WTC11 (cell line): Measurements from ENCODE around the gene SKAP2. TPM values are rescaled to one million over a fixed set of nuclear protein-coding genes. Genes with fewer than 3 reads are reported as not detected.

Experiments used
- ATAC-seq: fragments of 200-7000 bp; cut with Tn5 transposase; 2 replicates; pipeline ENCODE4 v1.10.0; 2021; ENCODE audit warnings: mild to moderate bottlenecking, moderate library complexity
- CTCF ChIA-PET: fragments of 300-600 bp; sonication (Branson Sonifier 250); formaldehyde crosslinking; loops from one replicate; lab custom pipeline; 2021; ENCODE audit warnings: antibody characterized with exemption; lab: Charles Lee
- POLR2A ChIA-PET: fragments of 350-600 bp; sonication (Branson Sonifier 250); formaldehyde crosslinking; loops from one replicate; lab custom pipeline; 2021; ENCODE audit warnings: antibody characterized with exemption; lab: Charles Lee
- DNase-seq: peaks from one replicate; pipeline ENCODE4 v3.0.0; 2021; ENCODE audit warnings: low spot score
- H3K27ac Mint-ChIP-seq: 2 replicates; pipeline ENCODE4 v1.8.0; 2021; ENCODE audit warnings: mixed read lengths
- H3K27me3 Mint-ChIP-seq: 2 replicates; pipeline ENCODE4 v1.8.0; 2021; ENCODE audit warnings: low read depth, mild to moderate bottlenecking, moderate library complexity, mixed read lengths
- H3K36me3 Mint-ChIP-seq: 2 replicates; pipeline ENCODE4 v1.8.0; 2021; ENCODE audit warnings: mixed read lengths
- H3K4me1 Mint-ChIP-seq: 2 replicates; pipeline ENCODE4 v1.8.0; 2022; ENCODE audit warnings: mixed read lengths
- H3K4me3 Mint-ChIP-seq: 2 replicates; pipeline ENCODE4 v1.8.0; 2021; ENCODE audit warnings: mild to moderate bottlenecking, moderate library complexity, mixed read lengths
- H3K9me3 Mint-ChIP-seq: 2 replicates; pipeline ENCODE4 v1.8.0; 2021; ENCODE audit warnings: mixed read lengths
- ARID4B ChIP-seq: sonication (generic); formaldehyde crosslinking; IDR thresholded peaks from 2 replicates; pipeline ENCODE4 v1.8.0; 2023; ENCODE audit warnings: missing genetic modification reagents, mild to moderate bottlenecking, borderline replicate concordance
- ATF1 ChIP-seq: sonication (generic); formaldehyde crosslinking; IDR thresholded peaks from 2 replicates; pipeline ENCODE4 v1.8.1; 2023; ENCODE audit warnings: mild to moderate bottlenecking, moderate library complexity, missing genetic modification reagents
- CTCF ChIP-seq: fragments of 200-600 bp; IDR thresholded peaks from 2 replicates; pipeline ENCODE4 v1.8.0; 2022; ENCODE audit warnings: antibody characterized with exemption
- FOXJ3 ChIP-seq: sonication (generic); formaldehyde crosslinking; IDR thresholded peaks from 2 replicates; pipeline ENCODE4 v1.9.0; 2021; ENCODE audit warnings: missing genetic modification reagents, mild to moderate bottlenecking, borderline replicate concordance
- HMGA2 ChIP-seq: fragments of 250-450 bp; sonication (Bioruptor Pico); IDR thresholded peaks from 2 replicates; pipeline ENCODE4 v1.4.0; 2021; ENCODE audit warnings: mild to moderate bottlenecking, moderate library complexity
- IRF1 ChIP-seq: sonication (generic); formaldehyde crosslinking; IDR thresholded peaks from 2 replicates; pipeline ENCODE4 v1.8.0; 2023; ENCODE audit warnings: missing genetic modification reagents
- IRF2 ChIP-seq: sonication (generic); formaldehyde crosslinking; IDR thresholded peaks from 2 replicates; pipeline ENCODE4 v1.8.0; 2022; ENCODE audit warnings: low read depth, missing genetic modification reagents, borderline replicate concordance
- MXD4 ChIP-seq: fragments of 250-450 bp; sonication (Bioruptor Pico); IDR thresholded peaks from 2 replicates; pipeline ENCODE4 v1.8.0; 2021; ENCODE audit warnings: mild to moderate bottlenecking, moderate library complexity, borderline replicate concordance
- MYBL2 ChIP-seq: sonication (generic); formaldehyde crosslinking; IDR thresholded peaks from 2 replicates; pipeline ENCODE4 v1.8.1; 2023; ENCODE audit warnings: mild to moderate bottlenecking, moderate library complexity, missing genetic modification reagents
- NFATC4 ChIP-seq: fragments of 250-450 bp; sonication (Bioruptor Pico); IDR thresholded peaks from 2 replicates; pipeline ENCODE4 v1.9.0; 2021; ENCODE audit warnings: mild to moderate bottlenecking
- NR2C2 ChIP-seq: sonication (generic); formaldehyde crosslinking; IDR thresholded peaks from 2 replicates; pipeline ENCODE4 v1.8.0; 2022; ENCODE audit warnings: mild to moderate bottlenecking, missing genetic modification reagents
- RELA ChIP-seq: sonication (generic); formaldehyde crosslinking; IDR thresholded peaks from 2 replicates; pipeline ENCODE4 v1.8.1; 2022; ENCODE audit warnings: missing genetic modification reagents, mild to moderate bottlenecking, borderline replicate concordance
- RORB ChIP-seq: fragments of 250-450 bp; sonication (Bioruptor Pico); IDR thresholded peaks from 2 replicates; pipeline ENCODE4 v1.9.0; 2021; ENCODE audit warnings: mild to moderate bottlenecking
- ZMAT4 ChIP-seq: fragments of 250-450 bp; sonication (Bioruptor Pico); IDR thresholded peaks from 2 replicates; pipeline ENCODE4 v1.9.0; 2021; ENCODE audit warnings: mild to moderate bottlenecking
- ZNF396 ChIP-seq: fragments of 250-450 bp; sonication (Bioruptor Pico); IDR thresholded peaks from 2 replicates; pipeline ENCODE4 v1.8.0; 2021; ENCODE audit warnings: mild to moderate bottlenecking, moderate library complexity, borderline replicate concordance
- ZNF423 ChIP-seq: fragments of 250-450 bp; sonication (Bioruptor Pico); IDR thresholded peaks from 2 replicates; pipeline ENCODE4 v2.1.2; 2022; ENCODE audit warnings: mild to moderate bottlenecking, moderate library complexity
- ZNF671 ChIP-seq: fragments of 250-450 bp; sonication (Bioruptor Pico); IDR thresholded peaks from 2 replicates; pipeline ENCODE4 v1.8.0; 2021; ENCODE audit warnings: mild to moderate bottlenecking
- total RNA-seq: library from RNA; stranded (reverse); gene quantifications from 3 replicates; pipeline ENCODE4 v1.2.3, GENCODE V29; 2021

Gene SKAP2
- total RNA-seq, 1 experiment from 2014 or later = 2.5 TPM

- CTCF ChIA-PET = interaction anchor here (0.8 kb wide), 1 partner anchor 241 kb away, joined by 4 read pairs; no protein-coding TSS in a partner anchor
- TF ChIP-seq RELA (CRISPR knock-in tag) = no peak
- TF ChIP-seq ATF1 (CRISPR knock-in tag) = no peak
- no peak for TF ChIP-seq ZNF396 (CRISPR knock-in tag)
- TF ChIP-seq NR2C2 = no peak
- TF ChIP-seq ARID4B = no peak
- TF ChIP-seq MYBL2 (CRISPR knock-in tag) = no peak
- no peak for TF ChIP-seq RORB (CRISPR knock-in tag)
- TF ChIP-seq IRF1 = no peak
- TF ChIP-seq NFATC4 (CRISPR knock-in tag) = no peak
- TF ChIP-seq MXD4 = no peak
- TF ChIP-seq HMGA2 = no peak
- no peak for TF ChIP-seq ZNF671 (CRISPR knock-in tag)
- TF ChIP-seq FOXJ3 (CRISPR knock-in tag) = no peak
- TF ChIP-seq ZNF423 (CRISPR knock-in tag) = no peak
- TF ChIP-seq CTCF = no peak
- TF ChIP-seq IRF2 (CRISPR knock-in tag) = no peak
- no peak for TF ChIP-seq ZMAT4 (CRISPR knock-in tag)
- DNase-seq (no peak), ATAC-seq (no peak)
- 0 out of 2 replicates have a peak, but pooled peaks cover 3% of the 10 kb centered on the region for H3K27me3 Mint-ChIP-seq
- H3K4me1 Mint-ChIP-seq = peaks cover 25% of the 10 kb centered on the region
- H3K27ac Mint-ChIP-seq = no peak overlapping the region
- peaks cover 12% of the 10 kb centered on the region for H3K9me3 Mint-ChIP-seq
- H3K4me3 Mint-ChIP-seq = no peak overlapping the region
- no peaks in the 10 kb centered on the region for H3K36me3 Mint-ChIP-seq
- POLR2A ChIA-PET = no interaction called here
Measured at GRCh38 chr7:26618449-26618848, 245.9 kb downstream of the SKAP2 start.

Other genes starting within 250 kb of the SKAP2 start
- gene HOXA1, start 231.4 kb upstream of the SKAP2 start, total RNA-seq = not detected in 3 replicates
- gene HOXA2, start 238.1 kb upstream of the SKAP2 start, total RNA-seq = not detected in 3 replicates